A549 (cell line): ENCODE measurements around the gene LHFPL5.

Experiments
- CTCF ChIP-seq: fragments of >200 bp; sonication (Bioruptor Twin); formaldehyde crosslinking; IDR thresholded peaks from 3 replicates; pipeline ENCODE4 v1.5.1; 2016
- JUNB ChIP-seq: fragments of >200 bp; sonication (Bioruptor Twin); formaldehyde crosslinking; IDR thresholded peaks from 2 replicates; pipeline ENCODE4 v1.6.1; 2016
- RAD21 ChIP-seq, 2 experiments: fragments of >200 bp in 1 of 2; sonication (Bioruptor Twin) in 1 of 2; formaldehyde crosslinking in 1 of 2; IDR thresholded peaks in 1 of 2; conservative IDR thresholded peaks in 1 of 2; 2 replicates in 1 of 2; 3 replicates in 1 of 2; pipeline ENCODE4 v1.6.1; 2012 to 2018; ENCODE audit warnings: inconsistent platforms in 1 of 2
- TP53 ChIP-seq: fragments of 250-450 bp; sonication (Bioruptor Pico); IDR thresholded peaks from 2 replicates; pipeline ENCODE4 v1.5.0; 2021; ENCODE audit warnings: mild to moderate bottlenecking, moderate library complexity
- TF ChIP-seq, protein P1 (sequence below): fragments of 450-650 bp; IDR thresholded peaks from 2 replicates; pipeline ENCODE4 v1.6.1; 2014; ENCODE audit warnings: antibody characterized with exemption

DNA sequence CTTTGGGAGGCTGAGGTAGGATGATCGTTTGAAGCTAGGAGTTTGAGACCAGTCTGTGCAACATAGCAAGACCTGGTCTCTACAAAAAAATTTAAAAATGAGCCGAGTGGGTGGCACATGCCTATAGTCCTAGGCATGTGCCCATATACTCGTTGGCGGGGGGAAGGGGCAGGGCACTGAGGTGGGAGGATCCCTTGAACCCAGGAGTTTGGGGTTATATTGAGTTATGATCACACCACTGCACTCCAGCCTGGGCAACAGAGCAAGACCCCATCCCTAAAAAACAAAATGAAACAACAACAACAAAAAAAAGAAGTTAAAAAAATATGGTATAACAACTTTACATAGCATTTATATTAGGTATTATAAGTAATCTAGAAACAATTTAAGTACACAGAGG lies 47.8 kb downstream of the LHFPL5 start:
- TF ChIP-seq, protein P1, sequence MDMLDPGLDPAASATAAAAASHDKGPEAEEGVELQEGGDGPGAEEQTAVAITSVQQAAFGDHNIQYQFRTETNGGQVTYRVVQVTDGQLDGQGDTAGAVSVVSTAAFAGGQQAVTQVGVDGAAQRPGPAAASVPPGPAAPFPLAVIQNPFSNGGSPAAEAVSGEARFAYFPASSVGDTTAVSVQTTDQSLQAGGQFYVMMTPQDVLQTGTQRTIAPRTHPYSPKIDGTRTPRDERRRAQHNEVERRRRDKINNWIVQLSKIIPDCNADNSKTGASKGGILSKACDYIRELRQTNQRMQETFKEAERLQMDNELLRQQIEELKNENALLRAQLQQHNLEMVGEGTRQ, result no peak
- TF ChIP-seq RAD21 (conservative IDR thresholded peaks at IDR 0.05 in 1 of 2, IDR thresholded peaks at IDR 0.05 in 1 of 2) (no peak), CTCF (no peak), TP53 (no peak), JUNB (no peak)
